ENCODE results near the gene GRAMD2B. TPM values are rescaled to one million over a fixed set of nuclear protein-coding genes. Genes with fewer than 3 reads are reported as not detected.

Gene GRAMD2B
- total and polyA plus RNA-seq, 5 donors: 13.0 to 45.4 (median 33.6) TPM

DNA sequence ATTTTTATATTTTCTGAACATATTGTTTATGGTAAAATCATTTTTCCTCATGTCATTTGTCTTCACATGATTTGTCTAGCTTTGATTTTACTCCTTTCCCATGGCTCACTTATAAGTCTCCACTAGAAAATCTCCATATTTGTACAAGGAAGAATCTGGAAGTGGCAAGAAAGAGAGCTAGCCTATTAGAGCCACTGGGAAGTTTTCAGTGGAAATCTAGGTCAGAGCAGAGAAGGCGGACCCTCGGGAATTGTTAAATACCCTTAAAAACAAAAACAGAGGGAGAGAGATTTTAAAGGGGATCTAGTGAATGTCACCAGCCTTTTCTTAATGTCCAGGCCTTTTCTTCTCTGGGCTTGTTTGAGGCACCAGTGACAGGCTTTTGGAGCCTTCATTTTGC lies 56.6 kb downstream of the GRAMD2B start:
- Histone ChIP-seq H3K27me3 (ENCODE audit: control insufficient read depth, insufficient read depth) (no peaks in the 10 kb centered on the region), H3K9me3 (ENCODE audit: control insufficient read depth, low read length) (no peaks in the 10 kb centered on the region), H3K27ac (ENCODE audit: low read length) (no peak overlapping the region), H3K4me3 (ENCODE audit: low read length) (no peak overlapping the region), H3K4me1 (ENCODE audit: control insufficient read depth, insufficient read depth, low read length) (no peaks in the 10 kb centered on the region)
- DNase-seq (no peak), ATAC-seq (peak in 1 of 2 donors; percentile 65)
- WGBS: 69% methylated on average over 2 of the region's 2 CpGs
- intact Hi-C loops (cut with DNase I): no loop called here

GRCh38 chr5:126480824-126481223 lies 57.6 kb downstream of the GRAMD2B start:
- no peak for ATAC-seq

DNA sequence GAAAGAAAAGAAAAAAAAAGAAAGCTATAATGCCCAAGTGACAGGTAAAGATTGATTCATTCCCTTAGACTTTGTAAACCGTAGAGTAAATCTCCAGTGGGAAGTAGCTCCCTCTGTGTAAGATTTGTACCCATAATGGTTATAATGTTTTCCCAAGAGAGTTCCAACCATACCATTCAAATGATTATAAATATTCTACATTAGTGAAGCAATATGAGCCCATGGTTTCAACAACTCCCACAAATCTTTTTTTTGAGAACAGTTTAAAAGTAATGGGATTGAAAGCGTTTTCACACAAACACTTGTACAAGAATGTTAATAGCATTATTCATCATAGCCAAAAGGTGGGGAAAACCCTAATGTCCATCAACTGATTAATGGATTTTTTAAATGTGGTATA lies 58.0 kb downstream of the GRAMD2B start:
- 94% methylated on average over 2 of the region's 2 CpGs for WGBS
- no peak overlapping the region for H3K4me3 ChIP-seq (ENCODE audit: low read length)
- no peaks in the 10 kb centered on the region for H3K27me3 ChIP-seq (ENCODE audit: control insufficient read depth, insufficient read depth)
- intact Hi-C loops (cut with DNase I): no loop called here
- no peaks in the 10 kb centered on the region for H3K9me3 ChIP-seq (ENCODE audit: control insufficient read depth, low read length)
- no peak overlapping the region for H3K27ac ChIP-seq (ENCODE audit: low read length)
- DNase-seq (no peak), ATAC-seq (no peak)
- no peaks in the 10 kb centered on the region for H3K4me1 ChIP-seq (ENCODE audit: control insufficient read depth, insufficient read depth, low read length)

More at GRCh38 chr5:126480824-126481223, 57.6 kb downstream of the GRAMD2B start:
- no peaks in the 10 kb centered on the region for H3K27me3 ChIP-seq (ENCODE audit: control insufficient read depth, insufficient read depth)
- H3K9me3 ChIP-seq (ENCODE audit: control insufficient read depth, low read length): no peaks in the 10 kb centered on the region
- H3K4me3 ChIP-seq (ENCODE audit: low read length): no peak overlapping the region
- no peaks in the 10 kb centered on the region for H3K4me1 ChIP-seq (ENCODE audit: control insufficient read depth, insufficient read depth, low read length)
- H3K27ac ChIP-seq (ENCODE audit: low read length): no peak overlapping the region
- intact Hi-C loops (cut with DNase I): no loop called here
- no peak for DNase-seq

GRCh38 chr5:126482591-126482990 lies 59.4 kb downstream of the GRAMD2B start:
- no peaks in the 10 kb centered on the region for H3K9me3 ChIP-seq (ENCODE audit: control insufficient read depth, low read length)
- intact Hi-C loops (cut with DNase I): no loop called here
- DNase-seq (no peak), ATAC-seq (no peak)
- H3K27ac ChIP-seq (ENCODE audit: low read length): no peak overlapping the region
- no peak overlapping the region for H3K4me3 ChIP-seq (ENCODE audit: low read length)
- 86% methylated on average over 1 of the region's 1 CpG for WGBS
- no peaks in the 10 kb centered on the region for H3K4me1 ChIP-seq (ENCODE audit: control insufficient read depth, insufficient read depth, low read length)
- H3K27me3 ChIP-seq (ENCODE audit: control insufficient read depth, insufficient read depth): no peaks in the 10 kb centered on the region

DNA sequence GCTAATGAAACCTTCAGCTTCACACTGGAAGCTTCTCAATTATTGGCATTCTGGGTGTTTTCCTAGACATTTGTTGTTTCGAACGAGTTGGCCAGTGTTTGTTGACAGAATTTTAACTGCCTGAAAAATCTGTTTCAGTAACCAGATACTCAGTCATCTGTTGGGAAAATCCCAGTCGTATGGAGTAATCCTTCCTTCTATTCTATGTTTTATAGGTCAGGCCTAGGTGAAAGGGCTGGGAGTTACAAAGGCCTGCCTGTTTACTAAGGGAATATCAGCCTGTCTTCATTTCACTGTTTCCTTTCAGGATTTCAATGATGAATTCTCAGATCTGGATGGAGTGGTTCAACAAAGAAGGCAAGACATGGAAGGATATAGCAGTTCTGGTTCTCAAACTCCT lies 59.9 kb downstream of the GRAMD2B start:
- Histone ChIP-seq H3K27ac (ENCODE audit: low read length) (no peak overlapping the region), H3K4me1 (ENCODE audit: control insufficient read depth, insufficient read depth, low read length) (no peaks in the 10 kb centered on the region), H3K9me3 (ENCODE audit: control insufficient read depth, low read length) (no peaks in the 10 kb centered on the region), H3K4me3 (ENCODE audit: low read length) (no peak overlapping the region), H3K27me3 (ENCODE audit: control insufficient read depth, insufficient read depth) (no peaks in the 10 kb centered on the region)
- ATAC-seq (no peak), DNase-seq (no peak)
- WGBS: 61% methylated on average over 3 of the region's 3 CpGs
- intact Hi-C loops (cut with DNase I): no loop called here

DNA sequence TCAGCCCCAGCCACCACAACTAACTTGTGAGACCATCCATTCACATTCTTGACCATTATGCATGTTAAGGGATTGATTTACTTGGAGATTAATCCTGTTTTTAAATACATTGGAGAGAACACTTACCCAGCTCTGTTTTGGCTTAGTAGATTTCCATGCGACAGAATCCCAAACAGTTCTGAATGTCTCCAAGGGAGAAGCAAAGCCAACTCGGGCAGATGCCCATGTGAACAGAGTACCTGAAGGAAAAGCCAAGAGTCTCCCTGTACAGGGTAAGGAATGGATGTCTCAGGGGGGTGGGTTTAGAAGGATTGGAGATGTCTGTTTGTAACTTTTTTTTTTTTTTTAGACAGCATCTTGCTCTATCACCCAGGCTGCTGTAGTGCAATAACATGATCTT lies 61.0 kb downstream of the GRAMD2B start:
- no peak overlapping the region for H3K4me3 ChIP-seq (ENCODE audit: low read length)
- H3K9me3 ChIP-seq (ENCODE audit: control insufficient read depth, low read length): no peaks in the 10 kb centered on the region
- WGBS: 97% methylated on average over 2 of the region's 2 CpGs
- H3K27ac ChIP-seq (ENCODE audit: low read length): no peak overlapping the region
- H3K4me1 ChIP-seq (ENCODE audit: control insufficient read depth, insufficient read depth, low read length): no peaks in the 10 kb centered on the region
- no peaks in the 10 kb centered on the region for H3K27me3 ChIP-seq (ENCODE audit: control insufficient read depth, insufficient read depth)
- intact Hi-C loops (cut with DNase I): no loop called here
- no peak for DNase-seq
- ATAC-seq: no peak

DNA sequence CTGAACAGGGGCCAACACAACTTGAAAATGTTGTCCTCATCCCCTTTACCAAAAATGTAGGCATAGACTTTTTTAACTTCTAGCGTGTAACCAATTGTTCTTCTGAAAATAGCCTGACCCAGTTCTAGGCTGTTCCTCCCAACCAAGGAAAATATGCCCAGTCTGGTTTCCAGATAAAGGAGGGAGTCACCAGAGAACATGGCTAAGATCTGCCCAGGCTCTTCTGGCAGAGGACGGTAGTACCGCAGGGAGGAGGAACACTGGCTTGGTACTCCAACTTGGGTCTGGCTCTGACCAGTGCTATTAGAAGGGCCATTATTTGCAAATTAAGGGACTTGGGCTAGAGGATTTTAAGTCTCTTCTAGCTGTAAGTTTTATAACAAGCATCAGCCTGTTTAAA lies 63.1 kb downstream of the GRAMD2B start:
- DNase-seq (no peak), ATAC-seq (peak; percentile 57 to 72)
- H3K27ac ChIP-seq (ENCODE audit: low read length): no peak overlapping the region
- no peaks in the 10 kb centered on the region for H3K9me3 ChIP-seq (ENCODE audit: control insufficient read depth, low read length)
- WGBS: 63% methylated on average over 3 of the region's 3 CpGs
- no peaks in the 10 kb centered on the region for H3K27me3 ChIP-seq (ENCODE audit: control insufficient read depth, insufficient read depth)
- no peak overlapping the region for H3K4me3 ChIP-seq (ENCODE audit: low read length)
- no peaks in the 10 kb centered on the region for H3K4me1 ChIP-seq (ENCODE audit: control insufficient read depth, insufficient read depth, low read length)
- intact Hi-C loops (cut with DNase I): no loop called here

- Histone ChIP-seq H3K4me3 (ENCODE audit: low read length) (no peak overlapping the region), H3K27me3 (ENCODE audit: control insufficient read depth, insufficient read depth) (no peaks in the 10 kb centered on the region), H3K4me1 (ENCODE audit: control insufficient read depth, insufficient read depth, low read length) (no peaks in the 10 kb centered on the region), H3K9me3 (ENCODE audit: control insufficient read depth, low read length) (no peaks in the 10 kb centered on the region), H3K27ac (ENCODE audit: low read length) (no peak overlapping the region)
- intact Hi-C loops (cut with DNase I): no loop called here
- DNase-seq (no peak), ATAC-seq (no peak)
Measured at GRCh38 chr5:126487596-126487995, 64.4 kb downstream of the GRAMD2B start.

GRCh38 chr5:126488443-126489065 lies 65.3 kb downstream of the GRAMD2B start:
- ATAC-seq: no peak
- intact Hi-C loops (cut with DNase I): no loop called here
- no peak for DNase-seq
- Histone ChIP-seq H3K27me3 (ENCODE audit: control insufficient read depth, insufficient read depth) (no peaks in the 10 kb centered on the region), H3K9me3 (ENCODE audit: control insufficient read depth, low read length) (no peaks in the 10 kb centered on the region), H3K4me3 (ENCODE audit: low read length) (no peak overlapping the region), H3K4me1 (ENCODE audit: control insufficient read depth, insufficient read depth, low read length) (no peaks in the 10 kb centered on the region), H3K27ac (ENCODE audit: low read length) (no peak overlapping the region)
- WGBS: 68% methylated on average over 7 of the region's 7 CpGs

GRCh38 chr5:126490167-126490940 lies 67.1 kb downstream of the GRAMD2B start:
- 76% methylated on average over 12 of the region's 12 CpGs for WGBS
- Histone ChIP-seq H3K27me3 (ENCODE audit: control insufficient read depth, insufficient read depth) (no peaks in the 10 kb centered on the region), H3K27ac (ENCODE audit: low read length) (no peak overlapping the region), H3K4me1 (ENCODE audit: control insufficient read depth, insufficient read depth, low read length) (no peaks in the 10 kb centered on the region), H3K9me3 (ENCODE audit: control insufficient read depth, low read length) (no peaks in the 10 kb centered on the region), H3K4me3 (ENCODE audit: low read length) (no peak overlapping the region)
- DNase-seq (no peak), ATAC-seq (no peak)
- intact Hi-C loops (cut with DNase I): no loop called here

DNA sequence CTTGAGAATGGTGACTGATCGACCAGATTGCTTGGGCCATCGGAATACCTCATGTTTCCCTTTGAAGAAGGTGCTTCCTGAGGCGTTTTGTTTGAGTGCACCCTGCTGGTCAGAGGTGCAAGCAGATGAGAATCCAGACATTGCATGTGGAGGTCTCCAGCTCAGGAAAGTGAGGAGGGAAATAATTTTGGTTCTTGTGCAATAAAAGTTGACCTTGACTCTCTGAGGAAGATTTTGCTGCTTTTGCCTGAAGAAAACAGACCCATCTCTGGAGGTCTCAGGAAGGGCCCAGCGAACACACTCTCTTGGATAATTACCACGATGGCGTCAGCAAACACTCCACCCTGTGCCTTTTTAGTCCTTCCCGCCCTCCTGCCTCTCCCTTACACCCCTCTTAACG lies 69.7 kb downstream of the GRAMD2B start:
- H3K4me3 ChIP-seq (ENCODE audit: low read length): no peak overlapping the region
- no peaks in the 10 kb centered on the region for H3K27me3 ChIP-seq (ENCODE audit: control insufficient read depth, insufficient read depth)
- H3K9me3 ChIP-seq (ENCODE audit: control insufficient read depth, low read length): no peaks in the 10 kb centered on the region
- no peak overlapping the region for H3K27ac ChIP-seq (ENCODE audit: low read length)
- H3K4me1 ChIP-seq (ENCODE audit: control insufficient read depth, insufficient read depth, low read length): no peaks in the 10 kb centered on the region
- no peak for ATAC-seq
- no peak for DNase-seq
- 71% methylated on average over 8 of the region's 8 CpGs for WGBS
- intact Hi-C loops (cut with DNase I): no loop called here

Measured in right cardiac atrium (tissue), 5 donors.